Measurements from ENCODE around the gene PLA2G2D. TPM values are rescaled to one million over a fixed set of nuclear protein-coding genes. Genes with fewer than 3 reads are reported as not detected.

Gene PLA2G2D
- total and polyA plus RNA-seq, 2 of the 13 experiments (the other 11 are each of a cell fraction or from before 2014, with no cell fraction given), result not detected

DNA sequence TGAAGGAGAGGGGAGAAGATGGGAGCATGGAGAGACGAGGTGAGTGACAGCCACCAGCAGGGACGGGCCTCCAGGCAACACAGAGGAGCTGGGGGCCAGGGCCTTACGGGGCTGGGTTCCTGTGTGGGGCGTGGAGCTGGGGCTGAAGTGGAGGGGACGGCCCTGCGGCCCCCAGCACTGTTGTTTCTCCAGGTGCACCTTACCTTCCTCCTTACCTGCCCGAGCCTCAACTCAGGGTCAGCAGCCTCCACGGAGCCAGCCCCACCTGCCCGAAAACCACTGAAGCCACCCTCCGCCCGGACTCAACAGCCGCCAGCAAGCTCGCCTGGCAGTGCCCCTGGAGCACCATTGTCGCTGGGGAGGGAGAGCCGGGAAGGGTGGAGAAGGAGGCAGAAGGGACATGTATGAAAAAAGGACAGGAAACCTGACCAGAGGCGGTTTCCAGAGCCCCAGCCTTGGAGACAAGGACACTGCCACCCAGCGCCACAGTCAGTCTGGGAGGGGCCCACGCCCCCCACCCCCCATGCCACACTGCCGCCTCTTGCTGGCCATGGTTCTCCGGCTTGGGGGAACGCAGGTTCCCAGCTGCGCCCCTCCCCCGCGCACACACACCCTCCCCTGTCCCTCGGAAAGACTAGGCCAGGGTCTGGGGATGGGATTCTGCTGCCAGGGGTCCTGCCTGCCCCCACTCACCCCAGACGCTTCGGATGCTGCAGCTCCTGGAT lies 30.4 kb upstream of the PLA2G2D start:
- intact Hi-C loops (cut with micrococcal nuclease; ENCODE audit: unreplicated experiment), result no loop called here
- Histone ChIP-seq H3K4me2 (ENCODE audit: low read depth, low read length) (no peak overlapping the region), H3K27me3 (ENCODE audit: control insufficient read depth in 1 of 2, insufficient read depth in 2 of 2, low read length in 2 of 2) (peaks cover 0 to 1% of the 10 kb centered on the region in 2 experiments; a peak in 1 of 5 replicates), H3K9ac (ENCODE audit: insufficient read depth, low read depth, low read length) (no peak overlapping the region), H3K9me3 (ENCODE audit: low read length) (no peaks in the 10 kb centered on the region), H3K27ac (ENCODE audit: extremely low read length, insufficient read depth, low read length) (no peak overlapping the region), H3K36me3 (replicated peaks in 1 of 2; ENCODE audit: control insufficient read depth in 1 of 2, insufficient read depth in 2 of 2, low read length in 2 of 2) (no peaks in the 10 kb centered on the region), H2AFZ (ENCODE audit: low read length) (no peak overlapping the region), H3K79me2 (ENCODE audit: insufficient read depth, low read length) (no peaks in the 10 kb centered on the region), H4K20me1 (ENCODE audit: insufficient read depth, low read length) (no peaks in the 10 kb centered on the region), H3K4me3 (replicated peaks in 1 of 3; ENCODE audit: insufficient read depth in 1 of 3, low read depth in 2 of 3, low read length in 3 of 3) (no peak overlapping the region), H3K4me1 (ENCODE audit: insufficient read depth, low read length) (peaks cover 17% of the 10 kb centered on the region)
- BruUV-seq (replicated peaks), result no TSS peak
- TF ChIP-seq, protein P1, sequence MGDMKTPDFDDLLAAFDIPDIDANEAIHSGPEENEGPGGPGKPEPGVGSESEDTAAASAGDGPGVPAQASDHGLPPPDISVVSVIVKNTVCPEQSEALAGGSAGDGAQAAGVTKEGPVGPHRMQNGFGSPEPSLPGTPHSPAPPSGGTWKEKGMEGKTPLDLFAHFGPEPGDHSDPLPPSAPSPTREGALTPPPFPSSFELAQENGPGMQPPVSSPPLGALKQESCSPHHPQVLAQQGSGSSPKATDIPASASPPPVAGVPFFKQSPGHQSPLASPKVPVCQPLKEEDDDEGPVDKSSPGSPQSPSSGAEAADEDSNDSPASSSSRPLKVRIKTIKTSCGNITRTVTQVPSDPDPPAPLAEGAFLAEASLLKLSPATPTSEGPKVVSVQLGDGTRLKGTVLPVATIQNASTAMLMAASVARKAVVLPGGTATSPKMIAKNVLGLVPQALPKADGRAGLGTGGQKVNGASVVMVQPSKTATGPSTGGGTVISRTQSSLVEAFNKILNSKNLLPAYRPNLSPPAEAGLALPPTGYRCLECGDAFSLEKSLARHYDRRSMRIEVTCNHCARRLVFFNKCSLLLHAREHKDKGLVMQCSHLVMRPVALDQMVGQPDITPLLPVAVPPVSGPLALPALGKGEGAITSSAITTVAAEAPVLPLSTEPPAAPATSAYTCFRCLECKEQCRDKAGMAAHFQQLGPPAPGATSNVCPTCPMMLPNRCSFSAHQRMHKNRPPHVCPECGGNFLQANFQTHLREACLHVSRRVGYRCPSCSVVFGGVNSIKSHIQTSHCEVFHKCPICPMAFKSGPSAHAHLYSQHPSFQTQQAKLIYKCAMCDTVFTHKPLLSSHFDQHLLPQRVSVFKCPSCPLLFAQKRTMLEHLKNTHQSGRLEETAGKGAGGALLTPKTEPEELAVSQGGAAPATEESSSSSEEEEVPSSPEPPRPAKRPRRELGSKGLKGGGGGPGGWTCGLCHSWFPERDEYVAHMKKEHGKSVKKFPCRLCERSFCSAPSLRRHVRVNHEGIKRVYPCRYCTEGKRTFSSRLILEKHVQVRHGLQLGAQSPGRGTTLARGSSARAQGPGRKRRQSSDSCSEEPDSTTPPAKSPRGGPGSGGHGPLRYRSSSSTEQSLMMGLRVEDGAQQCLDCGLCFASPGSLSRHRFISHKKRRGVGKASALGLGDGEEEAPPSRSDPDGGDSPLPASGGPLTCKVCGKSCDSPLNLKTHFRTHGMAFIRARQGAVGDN (CRISPR knock-in tag; IDR thresholded peaks at IDR 0.05), result no peak
- no peak for TF ChIP-seq IRF1 (CRISPR knock-in tag; IDR thresholded peaks at IDR 0.05; ENCODE audit: low read depth)
- TF ChIP-seq, protein P2, sequence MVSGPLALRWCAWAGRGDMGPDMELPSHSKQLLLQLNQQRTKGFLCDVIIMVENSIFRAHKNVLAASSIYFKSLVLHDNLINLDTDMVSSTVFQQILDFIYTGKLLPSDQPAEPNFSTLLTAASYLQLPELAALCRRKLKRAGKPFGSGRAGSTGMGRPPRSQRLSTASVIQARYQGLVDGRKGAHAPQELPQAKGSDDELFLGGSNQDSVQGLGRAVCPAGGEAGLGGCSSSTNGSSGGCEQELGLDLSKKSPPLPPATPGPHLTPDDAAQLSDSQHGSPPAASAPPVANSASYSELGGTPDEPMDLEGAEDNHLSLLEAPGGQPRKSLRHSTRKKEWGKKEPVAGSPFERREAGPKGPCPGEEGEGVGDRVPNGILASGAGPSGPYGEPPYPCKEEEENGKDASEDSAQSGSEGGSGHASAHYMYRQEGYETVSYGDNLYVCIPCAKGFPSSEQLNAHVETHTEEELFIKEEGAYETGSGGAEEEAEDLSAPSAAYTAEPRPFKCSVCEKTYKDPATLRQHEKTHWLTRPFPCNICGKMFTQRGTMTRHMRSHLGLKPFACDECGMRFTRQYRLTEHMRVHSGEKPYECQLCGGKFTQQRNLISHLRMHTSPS (CRISPR knock-in tag; IDR thresholded peaks at IDR 0.05; ENCODE audit: low read depth), result no peak
- TF ChIP-seq RXRB (CRISPR knock-in tag; IDR thresholded peaks at IDR 0.05; ENCODE audit: borderline replicate concordance), result no peak
- FAIRE-seq (no peak), ATAC-seq (no peak), DNase-seq (ENCODE audit: low spot score) (no peak)
- WGBS (ENCODE audit: low lambda C conversion rate), result 75% methylated on average over 17 of the region's 27 CpGs
- in situ Hi-C loops (cut with HindIII; ENCODE audit: extremely low pct_ligation_motif_present, low pct_unique_long_range_greater_than_20kb), result loop anchor here (5.0 kb wide), 2 partner anchors 177 to 227 kb away; partner anchors contain the start of gene PLA2G2E
- CTCF ChIA-PET (ENCODE audit: low intra/inter-chr PET ratio, low total read pairs), result no interaction called here
- POLR2A ChIA-PET, result no interaction called here
